Stomach (tissue), 9 donors: ENCODE data around the gene LHFPL3. TPM values are rescaled to one million over a fixed set of nuclear protein-coding genes. Genes with fewer than 3 reads are reported as not detected.

Experiments used
- DNase-seq, 2 donors: peaks; one replicate each; pipeline versions ENCODE4 v3.0.0 to v3.0.0-alpha.2; 2013 to 2019
- H3K27ac ChIP-seq, 5 donors: fragments of 200-600 bp in 4 of 5; sonication (generic) in 4 of 5; one replicate each; pipeline ENCODE4 v1.5.1; 2013 to 2019; ENCODE audit warnings: mild to moderate bottlenecking in 1 of 5, moderate library complexity in 1 of 5
- H3K27me3 ChIP-seq, 3 donors: fragments of 200-600 bp; sonication (generic); one replicate each; pipeline ENCODE4 v1.5.1; 2017 to 2019; ENCODE audit warnings: mixed run types in 1 of 3
- H3K36me3 ChIP-seq, 4 donors: fragments of 200-600 bp; sonication (generic); 1 replicate in 3 of 4; 2 replicates in 1 of 4; pipeline ENCODE4 v1.5.1; 2016 to 2019
- H3K4me1 ChIP-seq, 4 donors: fragments of 200-600 bp; sonication (generic); one replicate each; pipeline ENCODE4 v1.5.1; 2016 to 2019
- H3K4me3 ChIP-seq, 4 donors: fragments of 200-600 bp; sonication (generic) in 3 of 4; one replicate each; pipeline ENCODE4 v1.5.1; 2016 to 2019; ENCODE audit warnings: mild to moderate bottlenecking in 1 of 4
- H3K9me3 ChIP-seq, 4 donors: fragments of 200-600 bp; sonication (generic); one replicate each; pipeline ENCODE4 v1.5.1; 2016 to 2019
- EP300 ChIP-seq: sonication (generic); formaldehyde crosslinking; IDR thresholded peaks from one replicate; pipeline ENCODE4 v1.6.1; 2017; ENCODE audit warnings: antibody characterized with exemption
- POLR2A ChIP-seq, 4 donors: fragments of 450-650 bp; IDR thresholded peaks; one replicate each; pipeline ENCODE4 v1.6.1; 2016; ENCODE audit warnings: antibody characterized with exemption in 4 of 4, control low read depth in 2 of 4, mild to moderate bottlenecking in 1 of 4, moderate library complexity in 1 of 4
- POLR2AphosphoS5 ChIP-seq, 3 donors: sonication (generic); formaldehyde crosslinking; IDR thresholded peaks; one replicate each; pipeline ENCODE4 v1.6.1; 2016; ENCODE audit warnings: antibody characterized with exemption in 3 of 3
- WGBS, 5 donors: extraction: QIAGEN DNeasy Blood & Tissue Kit in 3 of 5; methylation state at CpG; one replicate each; pipeline versions ENCODE4 v1.1.5 to v1.1.7; 2013 to 2018; 5-methylcytosine and 5-hydroxymethylcytosine counted together
- intact Hi-C: fragments of 100-400 bp; cut with DNase I; formaldehyde crosslinking; loops from one replicate; pipeline ENCODE4 v1.15.1; 2023; ENCODE audit warnings: low total_unique reads
- polyA plus RNA-seq, 3 donors: library from polyadenylated mRNA; stranded (reverse); fragments of 200-250 nt; gene quantifications; one replicate each; pipeline ENCODE4 v1.2.3, GENCODE V29; 2013
- total RNA-seq, 5 donors: library from RNA; depleted of rRNA; stranded (reverse); fragments of >200 nt; gene quantifications; one replicate each; pipeline versions ENCODE4 v1.1.0 to v1.2.3, GENCODE V29; 2014 to 2016
- TF ChIP-seq, protein P1 (sequence below), 7 experiments: fragments of 450-650 bp in 4 of 7; fragments of 200-600 bp in 3 of 7; sonication (generic) in 3 of 7; IDR thresholded peaks; one replicate each; pipeline ENCODE4 v1.5.1; 2016 to 2019; ENCODE audit warnings: antibody characterized with exemption in 7 of 7, control low read depth in 2 of 7, mild to moderate bottlenecking in 1 of 7
- donor health status: healthy with polysubstance abuse.
- donor health status: Bipolar disorder and iron deficiency.
- donor health status: healthy.

LHFPL3 gene
- total and polyA plus RNA-seq, 8 donors, result 0.55 TPM; not detected in 7

DNA sequence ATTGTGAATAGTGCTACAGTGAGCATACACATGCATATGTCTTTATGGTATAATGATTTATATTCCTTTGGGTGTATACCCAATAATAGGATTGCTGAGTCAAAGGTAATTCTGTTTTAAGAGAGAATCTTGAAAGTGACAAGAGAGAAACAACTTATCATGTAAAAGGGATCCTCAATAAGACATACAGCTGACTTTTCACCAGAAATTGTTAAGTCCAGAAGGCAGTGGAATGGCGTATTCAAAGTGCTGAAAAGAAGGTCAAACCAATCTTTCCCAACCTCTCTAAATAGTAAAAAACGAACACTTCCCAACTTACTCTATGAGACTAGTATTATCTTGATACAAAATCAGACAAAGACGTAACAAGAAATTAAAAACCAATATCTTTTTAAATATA is 59.8 kb downstream of the LHFPL3 start:
- H3K4me1 ChIP-seq, result no peaks in the 10 kb centered on the region
- 64 to 75% (median 72%) methylated on average over 3 of the region's 3 CpGs for WGBS, 5 donors
- no peaks in the 10 kb centered on the region for H3K27me3 ChIP-seq
- no peak overlapping the region for H3K27ac ChIP-seq
- no peak for TF ChIP-seq EP300
- TF ChIP-seq, protein P1, sequence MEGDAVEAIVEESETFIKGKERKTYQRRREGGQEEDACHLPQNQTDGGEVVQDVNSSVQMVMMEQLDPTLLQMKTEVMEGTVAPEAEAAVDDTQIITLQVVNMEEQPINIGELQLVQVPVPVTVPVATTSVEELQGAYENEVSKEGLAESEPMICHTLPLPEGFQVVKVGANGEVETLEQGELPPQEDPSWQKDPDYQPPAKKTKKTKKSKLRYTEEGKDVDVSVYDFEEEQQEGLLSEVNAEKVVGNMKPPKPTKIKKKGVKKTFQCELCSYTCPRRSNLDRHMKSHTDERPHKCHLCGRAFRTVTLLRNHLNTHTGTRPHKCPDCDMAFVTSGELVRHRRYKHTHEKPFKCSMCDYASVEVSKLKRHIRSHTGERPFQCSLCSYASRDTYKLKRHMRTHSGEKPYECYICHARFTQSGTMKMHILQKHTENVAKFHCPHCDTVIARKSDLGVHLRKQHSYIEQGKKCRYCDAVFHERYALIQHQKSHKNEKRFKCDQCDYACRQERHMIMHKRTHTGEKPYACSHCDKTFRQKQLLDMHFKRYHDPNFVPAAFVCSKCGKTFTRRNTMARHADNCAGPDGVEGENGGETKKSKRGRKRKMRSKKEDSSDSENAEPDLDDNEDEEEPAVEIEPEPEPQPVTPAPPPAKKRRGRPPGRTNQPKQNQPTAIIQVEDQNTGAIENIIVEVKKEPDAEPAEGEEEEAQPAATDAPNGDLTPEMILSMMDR (IDR thresholded peaks at IDR 0.05), result no peak
- no peak for TF ChIP-seq POLR2A (IDR thresholded peaks at IDR 0.05)
- TF ChIP-seq POLR2AphosphoS5 (IDR thresholded peaks at IDR 0.05), result no peak
- H3K36me3 ChIP-seq, result no peaks in the 10 kb centered on the region
- no peak overlapping the region for H3K4me3 ChIP-seq
- no peak for DNase-seq
- H3K9me3 ChIP-seq, result peaks cover 0 to 25% (median 16%) of the 10 kb centered on the region in 4 donors
- intact Hi-C loops, result no loop called here

DNA sequence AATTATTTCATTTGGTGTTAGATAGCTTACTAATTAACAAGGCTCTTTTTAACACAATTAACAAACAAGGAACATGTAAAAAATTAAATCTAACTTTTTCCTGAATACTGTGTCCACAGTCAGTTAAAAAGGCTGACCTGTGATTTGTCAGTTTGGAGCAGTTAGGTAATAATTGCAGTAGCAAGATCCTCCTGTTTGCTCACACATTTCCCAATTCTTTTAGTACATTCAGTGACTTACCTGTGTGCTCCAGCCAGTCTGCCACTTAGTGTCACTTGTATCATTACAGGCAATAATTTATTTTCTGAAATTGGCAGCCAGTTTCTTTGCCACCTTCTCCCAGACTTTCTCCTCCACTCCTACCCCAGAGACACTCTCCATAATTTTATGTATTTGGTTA is 66.8 kb downstream of the LHFPL3 start:
- Histone ChIP-seq H3K36me3 (no peaks in the 10 kb centered on the region), H3K4me1 (no peaks in the 10 kb centered on the region), H3K27ac (no peak overlapping the region), H3K9me3 (no peaks in the 10 kb centered on the region), H3K4me3 (no peak overlapping the region), H3K27me3 (no peaks in the 10 kb centered on the region)
- intact Hi-C loops, result no loop called here
- TF ChIP-seq, protein P1 (IDR thresholded peaks at IDR 0.05), result no peak
- TF ChIP-seq POLR2A (IDR thresholded peaks at IDR 0.05) (no peak), POLR2AphosphoS5 (IDR thresholded peaks at IDR 0.05) (no peak), EP300 (no peak)
- DNase-seq, result no peak

DNA sequence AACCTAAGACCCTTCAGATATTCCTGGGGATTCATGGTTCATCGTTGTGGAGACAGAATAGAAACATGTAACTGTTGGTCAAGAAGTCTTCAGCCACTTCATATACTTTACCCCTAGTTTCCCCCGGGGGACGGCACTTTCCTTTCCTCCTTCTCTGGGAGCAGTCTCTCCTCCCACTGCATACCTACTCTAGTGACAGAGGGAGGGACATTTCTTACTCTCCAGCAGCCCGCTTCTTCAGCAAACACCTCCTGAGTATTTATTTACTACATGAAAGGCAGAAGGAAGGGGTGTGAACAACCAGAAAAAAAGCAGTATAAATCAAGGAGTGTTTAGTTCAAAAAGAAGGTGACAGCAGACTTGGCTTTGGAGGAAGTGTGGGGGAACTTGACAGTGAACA is 69.0 kb downstream of the LHFPL3 start:
- intact Hi-C loops, result no loop called here
- Histone ChIP-seq H3K27me3 (no peaks in the 10 kb centered on the region), H3K36me3 (no peaks in the 10 kb centered on the region), H3K27ac (no peak overlapping the region), H3K4me1 (no peaks in the 10 kb centered on the region), H3K4me3 (no peak overlapping the region), H3K9me3 (no peaks in the 10 kb centered on the region)
- 10 to 28% (median 25%) methylated on average over 4 of the region's 4 CpGs for WGBS, 5 donors
- TF ChIP-seq EP300 (no peak), POLR2A (IDR thresholded peaks at IDR 0.05) (no peak)
- TF ChIP-seq, protein P1 (IDR thresholded peaks at IDR 0.05), result no peak
- DNase-seq, result no peak

DNA sequence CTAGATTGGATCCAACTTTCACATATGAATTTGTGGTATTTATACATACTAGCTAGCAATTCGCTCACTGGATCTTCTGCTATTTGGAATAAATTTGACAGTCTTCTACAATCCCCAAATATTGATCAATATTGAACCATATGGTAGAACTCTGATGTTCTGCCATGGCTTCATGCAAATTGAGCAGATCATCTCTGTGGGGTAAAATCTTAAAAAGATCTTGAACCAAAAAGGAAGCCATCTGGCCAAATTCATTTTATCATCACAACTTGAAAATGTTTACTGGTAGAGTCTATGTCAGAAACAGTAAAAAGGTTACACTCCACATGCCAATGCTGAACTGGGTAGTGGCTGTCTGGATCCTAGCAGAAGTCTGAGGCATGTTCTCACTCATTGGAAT is 80.0 kb downstream of the LHFPL3 start:
- H3K9me3 ChIP-seq, result no peaks in the 10 kb centered on the region
- no peak overlapping the region for H3K4me3 ChIP-seq
- no peak for DNase-seq
- no peaks in the 10 kb centered on the region for H3K4me1 ChIP-seq
- no peaks in the 10 kb centered on the region for H3K36me3 ChIP-seq
- H3K27ac ChIP-seq, result no peak overlapping the region
- no peaks in the 10 kb centered on the region for H3K27me3 ChIP-seq
- intact Hi-C loops, result no loop called here
- TF ChIP-seq EP300 (no peak), POLR2A (IDR thresholded peaks at IDR 0.05) (no peak), POLR2AphosphoS5 (IDR thresholded peaks at IDR 0.05) (no peak)
- TF ChIP-seq, protein P1 (IDR thresholded peaks at IDR 0.05), result no peak
- 85 to 95% (median 87%) methylated on average over 1 of the region's 1 CpG for WGBS, 5 donors
